Esophagus squamous epithelium (tissue), 5 donors: ENCODE data around the gene COQ7. TPM values are rescaled to one million over a fixed set of nuclear protein-coding genes. Genes with fewer than 3 reads are reported as not detected.

Experiments used
- DNase-seq: peaks from one replicate; lab custom pipeline; 2025; lab: John Stamatoyannopoulos, UW
- H3K27ac ChIP-seq, 4 donors: fragments of 200-600 bp; sonication (generic); one replicate each; pipeline ENCODE4 v1.5.1; 2016 to 2019; ENCODE audit warnings: mild to moderate bottlenecking in 1 of 4
- H3K27me3 ChIP-seq, 4 donors: fragments of 200-600 bp; sonication (generic); 1 replicate in 3 of 4; 2 replicates in 1 of 4; pipeline versions ENCODE4 v1.5.1 to v1.6.0; 2017 to 2021; ENCODE audit warnings: antibody characterized with exemption in 1 of 4
- H3K36me3 ChIP-seq, 3 donors: fragments of 200-600 bp; sonication (generic); one replicate each; pipeline ENCODE4 v1.5.1; 2016 to 2019
- H3K4me1 ChIP-seq, 3 donors: fragments of 200-600 bp; sonication (generic); one replicate each; pipeline ENCODE4 v1.5.1; 2017 to 2019
- H3K4me3 ChIP-seq, 4 donors: fragments of 200-600 bp; sonication (generic); 1 replicate in 3 of 4; 2 replicates in 1 of 4; pipeline ENCODE4 v1.5.1; 2016 to 2019; ENCODE audit warnings: mild to moderate bottlenecking in 2 of 4, moderate library complexity in 1 of 4
- H3K9me3 ChIP-seq, 3 donors: fragments of 200-600 bp; sonication (generic); one replicate each; pipeline ENCODE4 v1.5.1; 2016 to 2019
- CTCF ChIP-seq, 6 experiments: fragments of 450-650 bp in 4 of 6; fragments of 200-600 bp in 2 of 6; sonication (generic) in 2 of 6; IDR thresholded peaks; one replicate each; pipeline ENCODE4 v1.5.1; 2016 to 2019; ENCODE audit warnings: antibody characterized with exemption in 6 of 6, mild to moderate bottlenecking in 4 of 6, moderate library complexity in 4 of 6
- POLR2A ChIP-seq, 4 donors: fragments of 450-650 bp; IDR thresholded peaks; one replicate each; pipeline ENCODE4 v1.6.1; 2017; ENCODE audit warnings: antibody characterized with exemption in 4 of 4, mild to moderate bottlenecking in 4 of 4, moderate library complexity in 3 of 4
- WGBS, 2 donors: methylation state at CpG; one replicate each; pipeline ENCODE4 v1.1.5; 2018; 5-methylcytosine and 5-hydroxymethylcytosine counted together
- intact Hi-C: fragments of 100-400 bp; cut with DNase I; formaldehyde crosslinking; loops from one replicate; pipeline ENCODE4 v1.15.0; 2022
- total RNA-seq, 4 donors: library from RNA; depleted of rRNA; stranded (reverse); fragments of >200 nt; gene quantifications; one replicate each; pipeline ENCODE4 v1.1.0, GENCODE V29; 2016
- donor health status: DM: yes; HTN: yes; CAD: no.

COQ7 gene
- total RNA-seq, 4 donors from 2014 or later = 5.6 to 14.4 (median 12.5) TPM

GRCh38 chr16:19083670-19084069, 16.3 kb downstream of the COQ7 start:
- Histone ChIP-seq H3K4me1 (peaks cover 6 to 13% (median 10%) of the 10 kb centered on the region in 3 donors), H3K27ac (no peak overlapping the region), H3K9me3 (no peaks in the 10 kb centered on the region), H3K36me3 (peaks cover 0 to 29% (median 0%) of the 10 kb centered on the region in 3 donors), H3K27me3 (no peaks in the 10 kb centered on the region), H3K4me3 (no peak overlapping the region)
- no peak for TF ChIP-seq CTCF (IDR thresholded peaks at IDR 0.05)
- TF ChIP-seq POLR2A (IDR thresholded peaks at IDR 0.05) = no peak
- intact Hi-C loops = loop anchor here (10.0 kb wide), 1 partner anchor 421 kb away; no protein-coding TSS in a partner anchor
- no peak for DNase-seq
- 73 to 75% methylated on average over 1 of the region's 1 CpG for WGBS, 2 donors

GRCh38 chr16:19084139-19084538, 16.7 kb downstream of the COQ7 start:
- TF ChIP-seq POLR2A (IDR thresholded peaks at IDR 0.05) (no peak), CTCF (IDR thresholded peaks at IDR 0.05) (no peak)
- H3K27ac ChIP-seq = no peak overlapping the region
- no peak for DNase-seq
- peaks cover 0 to 24% (median 0%) of the 10 kb centered on the region in 3 donors for H3K36me3 ChIP-seq
- intact Hi-C loops = loop anchor here (10.0 kb wide), 1 partner anchor 421 kb away; no protein-coding TSS in a partner anchor
- H3K4me1 ChIP-seq = peaks cover 6 to 13% (median 10%) of the 10 kb centered on the region in 3 donors
- H3K27me3 ChIP-seq = no peaks in the 10 kb centered on the region
- no peaks in the 10 kb centered on the region for H3K9me3 ChIP-seq
- no peak overlapping the region for H3K4me3 ChIP-seq
- WGBS, 2 donors = 72 to 78% methylated on average over 3 of the region's 3 CpGs

DNA sequence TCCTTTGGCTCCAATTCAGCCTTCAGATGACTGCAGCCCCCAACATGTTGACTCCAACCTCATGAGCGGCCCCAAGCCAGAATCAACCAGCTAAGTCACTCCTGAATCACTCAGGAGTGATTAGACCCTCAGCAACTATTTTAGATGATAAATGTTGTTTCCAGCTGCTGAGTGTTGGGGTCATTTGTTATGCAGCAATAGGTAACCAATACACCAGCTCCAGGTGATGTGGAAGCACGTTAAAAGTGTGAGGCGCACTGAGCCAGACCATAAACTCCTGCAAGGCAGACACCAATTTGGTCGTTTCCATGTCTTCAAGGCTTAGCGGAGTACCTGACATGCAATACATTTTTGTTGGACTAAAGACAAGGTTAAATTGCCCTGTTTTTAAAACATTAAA, 17.5 kb downstream of the COQ7 start:
- Histone ChIP-seq H3K4me3 (no peak overlapping the region), H3K36me3 (peaks cover 0 to 17% (median 0%) of the 10 kb centered on the region in 3 donors), H3K9me3 (no peaks in the 10 kb centered on the region), H3K27ac (no peak overlapping the region), H3K4me1 (peaks cover 6 to 13% (median 10%) of the 10 kb centered on the region in 3 donors), H3K27me3 (no peaks in the 10 kb centered on the region)
- WGBS, 2 donors = 81 to 88% methylated on average over 5 of the region's 5 CpGs
- no peak for DNase-seq
- no peak for TF ChIP-seq POLR2A (IDR thresholded peaks at IDR 0.05)
- no peak for TF ChIP-seq CTCF (IDR thresholded peaks at IDR 0.05)
- intact Hi-C loops = loop anchor here (5.0 to 10.0 kb wide), 3 partner anchors 92 to 420 kb away; no protein-coding TSS in a partner anchor

GRCh38 chr16:19085679-19086200, 18.3 kb downstream of the COQ7 start:
- DNase-seq = no peak
- no peaks in the 10 kb centered on the region for H3K27me3 ChIP-seq
- H3K4me1 ChIP-seq = peaks cover 6 to 13% (median 10%) of the 10 kb centered on the region in 3 donors
- H3K27ac ChIP-seq = no peak overlapping the region
- intact Hi-C loops = loop anchor here (5.0 to 10.0 kb wide), 3 partner anchors 92 to 419 kb away; no protein-coding TSS in a partner anchor
- H3K36me3 ChIP-seq = peaks cover 0 to 16% (median 0%) of the 10 kb centered on the region in 3 donors
- TF ChIP-seq CTCF (IDR thresholded peaks at IDR 0.05) = no peak
- TF ChIP-seq POLR2A (IDR thresholded peaks at IDR 0.05) = no peak
- H3K9me3 ChIP-seq = no peaks in the 10 kb centered on the region
- 43 to 55% methylated on average over 3 to 8 of the region's 8 CpGs for WGBS, 2 donors
- H3K4me3 ChIP-seq = peak overlapping the region in 2 of 4 donors; percentile 47 to 59
